ENCODE measurements around the gene NOS3.
"Not testable (repeated sequence)": the region's sequence is repeated elsewhere in the genome, so short reads cannot be mapped to it uniquely, and the experiment has no call there.

Gene NOS3

GRCh38 chr7:151019130-151019447, 28.3 kb downstream of the NOS3 start:
- no peak for DNase-seq

- no peak for DNase-seq
These were observed 29.4 kb downstream of the NOS3 start for GRCh38 chr7:151020231-151020630.

- DNase-seq: no peak
These were observed 32.4 kb downstream of the NOS3 start for GRCh38 chr7:151023232-151023631.

DNA sequence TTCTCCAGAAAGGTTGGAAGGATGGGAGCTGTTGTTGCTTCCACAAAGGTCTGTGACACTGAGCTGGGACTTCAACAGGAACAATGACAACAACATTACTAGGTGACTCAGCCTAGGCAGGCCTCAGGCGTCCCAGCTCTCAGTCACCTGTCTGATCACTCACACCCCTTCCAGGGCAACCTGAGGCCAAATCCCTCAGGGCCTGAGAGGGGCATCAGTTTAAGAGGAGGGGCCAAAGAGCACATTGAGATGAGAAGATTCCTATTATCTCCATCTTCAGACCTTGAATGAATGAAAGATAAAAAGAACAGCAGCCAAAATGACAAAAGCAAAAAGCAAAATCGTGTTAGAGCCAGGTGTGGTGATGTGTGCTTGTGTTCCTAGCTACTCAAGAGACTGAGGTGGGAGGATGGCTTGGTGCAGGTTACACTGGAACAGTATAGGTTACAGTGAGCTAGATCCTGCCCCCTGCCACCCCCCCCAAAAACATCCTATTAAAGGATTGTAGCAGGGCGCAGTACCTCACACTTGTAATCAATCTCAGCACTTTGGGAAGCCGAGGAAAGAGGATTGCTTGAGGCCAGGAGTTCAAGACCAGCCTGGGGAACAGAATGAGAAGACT, 33.7 kb downstream of the NOS3 start, which contains the start of gene ATG9B:
ATG9B (minus strand) TSS at position 60 of the 622 bp plus-strand sequence. CDS start 71 bp downstream, outside the sequence.
- no peak for DNase-seq

DNA sequence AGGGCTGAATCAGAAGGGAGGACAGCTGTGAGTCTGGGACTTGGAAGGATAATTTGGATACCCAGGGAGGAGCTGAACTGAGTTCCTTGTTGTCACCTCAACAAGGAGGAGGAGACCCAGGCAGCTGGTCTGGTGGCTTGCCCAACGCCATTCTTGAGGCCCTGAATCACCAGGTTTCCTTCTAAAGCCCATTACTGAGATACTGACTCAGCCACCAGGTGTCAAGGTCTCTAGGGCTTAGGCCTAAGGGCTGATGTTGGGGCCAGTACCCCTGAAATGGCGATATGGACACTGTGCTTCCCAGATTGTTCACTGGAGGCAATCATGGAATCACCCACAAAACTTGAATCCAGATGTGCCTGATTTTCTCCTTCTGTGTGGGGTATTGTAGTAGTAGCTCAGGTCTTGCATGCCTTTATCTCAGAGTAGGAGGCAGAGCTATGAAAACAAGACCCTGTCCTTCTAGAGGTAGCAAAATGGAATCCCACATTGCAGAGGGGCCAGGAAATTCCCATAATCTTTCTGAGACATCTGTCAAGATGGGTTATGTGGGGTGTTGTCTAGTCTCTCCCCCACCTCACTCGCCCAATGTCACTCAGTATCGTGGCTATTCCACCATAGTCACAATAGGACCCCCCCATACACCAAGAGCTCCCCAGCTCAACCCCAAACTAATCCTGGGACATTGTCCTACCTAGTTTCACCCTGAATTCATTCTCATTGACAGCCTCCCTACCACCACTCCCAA, 35.3 kb downstream of the NOS3 start:
- no peak for DNase-seq

DNA sequence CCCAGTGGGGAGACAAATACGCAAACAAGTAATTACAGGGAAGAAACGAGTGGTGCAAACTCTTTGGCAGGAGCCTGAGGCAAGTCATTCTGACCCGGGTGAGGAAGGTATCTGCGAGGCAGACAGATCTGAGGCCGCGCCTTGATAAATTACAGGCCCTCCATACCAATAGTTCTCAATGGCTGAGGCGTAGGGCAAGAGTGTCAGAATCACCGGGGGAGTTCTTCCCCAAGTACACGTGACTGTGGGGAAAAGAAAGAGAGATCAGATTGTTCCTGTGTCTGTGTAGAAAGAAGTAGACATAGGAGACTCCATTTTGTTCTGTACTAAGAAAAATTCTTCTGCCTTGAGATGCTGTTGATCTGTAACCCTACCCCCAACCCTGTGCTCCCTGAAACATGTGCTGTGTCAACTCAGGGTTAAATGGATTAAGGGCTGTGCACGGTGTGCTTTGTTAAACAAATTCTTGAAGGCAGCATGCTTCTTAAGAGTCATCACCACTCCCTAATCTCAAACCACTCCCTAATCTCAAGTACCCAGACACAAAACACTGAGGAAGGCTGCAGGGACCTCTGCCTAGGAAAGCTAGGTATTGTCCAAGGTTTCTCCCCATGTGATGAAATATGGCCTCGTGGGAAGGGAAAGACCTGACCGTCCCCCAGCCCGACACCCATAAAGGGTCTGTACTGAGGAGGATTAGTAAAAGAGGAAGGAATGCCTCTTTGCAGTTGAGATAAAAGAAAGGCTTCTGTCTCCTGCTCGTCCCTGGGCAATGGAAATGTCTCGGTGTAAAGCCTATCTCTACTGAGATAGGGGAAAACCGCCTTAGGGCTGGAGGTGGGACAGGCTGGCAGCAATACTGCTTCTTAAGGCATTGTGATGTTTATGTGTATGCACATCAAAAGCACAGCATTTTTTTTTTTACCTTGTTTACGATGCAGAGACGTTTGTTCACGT, 36.2 kb downstream of the NOS3 start:
- not testable (repeated sequence) for DNase-seq

DNA sequence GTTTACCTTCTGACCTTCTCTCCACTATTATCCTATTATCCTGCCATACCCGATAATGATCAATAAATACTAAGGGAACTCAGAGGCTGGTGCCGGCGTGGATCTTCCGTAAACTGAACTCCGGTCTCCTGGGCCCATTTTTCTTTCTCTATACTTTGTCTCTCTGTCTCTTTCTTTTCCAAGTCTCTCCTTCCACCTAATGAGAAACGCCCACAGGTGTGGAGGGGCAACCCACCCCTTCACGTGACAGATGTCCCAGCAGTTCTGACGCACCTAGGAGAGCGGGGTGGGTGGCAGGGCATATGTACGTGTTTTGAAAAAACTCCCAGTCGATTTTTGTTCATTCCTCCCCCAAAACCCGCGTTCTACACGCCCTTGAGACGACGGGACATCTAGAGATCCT, 36.9 kb downstream of the NOS3 start:
- not testable (repeated sequence) for DNase-seq

GRCh38 chr7:151028131-151028947, 37.5 kb downstream of the NOS3 start, which contains the start of gene ABCB8:
ABCB8 (plus strand) TSS chr7:151028450; CDS start chr7:151028516, 66 bp downstream.
- DNase-seq: peak; percentile 97

GRCh38 chr7:151028948-151029501, 38.2 kb downstream of the NOS3 start:
- no peak for DNase-seq

DNA sequence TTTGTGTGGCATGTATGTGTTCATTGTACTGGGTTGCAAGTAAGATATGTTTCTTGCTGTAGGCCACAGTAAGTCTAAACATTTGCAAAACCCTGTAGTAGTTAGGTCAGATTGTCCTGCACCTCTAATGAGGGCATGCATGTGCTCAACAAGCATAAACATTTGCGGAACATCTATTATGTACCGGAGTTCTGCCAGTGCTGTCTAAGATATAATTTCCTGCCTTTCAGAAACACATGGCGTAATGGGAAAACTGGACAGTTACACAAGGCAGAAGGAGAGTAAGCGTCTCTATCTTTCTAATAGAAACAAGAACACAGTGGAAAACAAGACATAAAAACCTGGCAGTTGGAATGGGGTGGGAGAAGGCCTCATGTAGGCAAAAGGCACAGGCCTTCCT, 40.2 kb downstream of the NOS3 start:
- DNase-seq: no peak

DNA sequence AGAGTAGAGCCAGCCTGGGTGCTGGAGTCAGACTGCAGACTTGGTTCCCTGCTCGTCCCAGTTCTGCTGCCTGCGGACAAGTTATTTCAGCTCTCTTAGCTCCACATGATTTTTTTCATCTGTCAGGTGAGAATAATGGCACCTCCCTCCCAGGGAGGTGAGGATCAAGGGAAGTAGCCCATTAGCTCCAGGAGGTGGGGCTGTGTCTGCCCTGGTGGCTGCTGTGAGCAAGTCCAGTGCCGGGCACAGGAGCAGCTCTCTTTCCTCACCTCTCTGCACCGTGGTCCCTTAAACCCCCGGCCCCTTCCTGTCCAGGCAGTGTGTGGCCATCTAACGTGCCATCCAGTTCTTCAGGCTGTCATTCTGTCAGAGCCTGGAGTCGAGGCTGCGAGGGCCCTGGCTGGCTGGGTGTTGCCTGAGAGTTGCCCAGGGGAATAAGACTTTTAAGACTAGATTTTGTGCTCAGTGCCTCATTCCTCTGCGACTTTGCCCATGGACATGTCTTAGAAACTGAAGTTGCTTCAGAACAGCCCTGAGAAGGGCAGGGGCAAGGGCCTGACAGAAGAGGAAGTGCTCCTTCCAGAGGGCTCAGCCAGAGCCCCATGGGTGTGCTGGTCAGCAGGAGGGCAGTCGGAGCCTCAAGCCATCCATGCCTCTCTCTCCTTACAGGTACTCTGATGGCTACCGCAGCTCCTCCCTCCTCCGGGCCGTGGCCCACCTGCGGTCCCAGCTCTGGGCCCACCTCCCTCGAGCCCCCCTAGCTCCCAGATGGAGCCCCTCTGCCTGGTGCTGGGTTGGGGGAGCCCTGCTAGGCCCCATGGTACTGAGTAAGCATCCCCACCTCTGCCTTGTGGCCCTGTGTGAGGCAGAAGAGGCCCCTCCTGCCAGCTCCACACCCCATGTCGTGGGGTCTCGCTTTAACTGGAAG, 42.4 kb downstream of the NOS3 start:
- no peak for DNase-seq

DNA sequence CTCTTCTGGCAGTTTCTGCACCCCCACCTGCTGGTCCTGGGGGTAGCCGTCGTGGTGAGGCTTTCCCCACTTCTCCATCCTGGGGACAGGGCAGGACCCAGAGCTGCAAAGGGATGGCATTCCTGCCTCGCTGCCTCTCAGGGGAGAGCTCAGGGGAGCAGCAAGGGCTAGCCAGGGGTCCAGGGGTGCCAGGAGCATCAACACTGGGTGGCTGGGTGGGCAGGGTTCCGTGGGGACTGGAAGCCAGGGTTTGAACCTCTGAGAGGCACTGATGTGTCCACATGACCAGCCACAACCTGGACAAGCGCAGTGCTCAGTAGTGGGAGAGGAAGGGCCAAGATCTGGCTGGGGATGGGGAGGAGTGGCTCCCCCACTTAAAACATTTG, 43.0 kb downstream of the NOS3 start:
- DNase-seq: no peak

DNA sequence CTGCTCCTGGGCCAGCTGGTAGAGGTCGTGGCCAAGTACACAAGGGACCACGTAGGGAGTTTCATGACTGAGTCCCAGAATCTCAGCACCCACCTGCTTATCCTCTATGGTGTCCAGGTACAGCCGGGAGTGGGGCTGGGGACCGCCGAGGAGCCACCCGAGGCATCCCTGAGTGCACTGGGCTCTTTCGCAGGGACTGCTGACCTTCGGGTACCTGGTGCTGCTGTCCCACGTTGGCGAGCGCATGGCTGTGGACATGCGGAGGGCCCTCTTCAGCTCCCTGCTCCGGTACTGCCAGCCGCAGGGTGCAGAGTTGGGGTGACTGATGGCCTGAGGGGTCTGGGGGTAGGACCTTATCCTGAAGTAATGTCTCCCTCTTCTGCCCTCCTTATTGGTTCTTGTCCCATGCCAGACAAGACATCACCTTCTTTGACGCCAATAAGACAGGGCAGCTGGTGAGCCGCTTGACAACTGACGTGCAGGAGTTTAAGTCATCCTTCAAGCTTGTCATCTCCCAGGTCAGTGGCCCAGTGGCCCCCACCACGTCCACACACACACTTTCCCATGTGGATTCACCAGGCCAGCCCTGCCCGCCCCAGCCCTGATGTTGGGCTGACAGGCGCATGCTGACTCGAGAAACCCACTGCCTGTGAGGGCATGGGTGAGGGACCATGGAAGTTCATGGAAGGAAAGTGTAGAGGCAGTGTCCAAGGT, 43.7 kb downstream of the NOS3 start:
- DNase-seq: no peak

- no peak for DNase-seq
These were observed 44.4 kb downstream of the NOS3 start for GRCh38 chr7:151035026-151035717.

DNA sequence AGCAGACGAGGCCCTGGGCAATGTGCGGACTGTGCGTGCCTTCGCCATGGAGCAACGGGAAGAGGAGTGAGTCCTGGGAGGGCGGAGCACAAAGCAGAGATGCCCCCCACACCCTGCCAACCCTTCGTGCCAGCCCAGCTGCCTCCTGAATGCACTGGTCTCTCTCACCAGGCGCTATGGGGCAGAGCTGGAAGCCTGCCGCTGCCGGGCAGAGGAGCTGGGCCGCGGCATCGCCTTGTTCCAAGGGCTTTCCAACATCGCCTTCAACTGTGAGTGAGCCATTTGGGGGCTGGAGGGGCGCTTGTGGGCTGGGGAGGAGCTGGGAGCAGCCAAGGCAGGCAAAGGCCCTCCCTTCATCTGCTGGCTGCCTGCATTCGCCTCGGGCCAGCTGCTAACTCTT, 45.1 kb downstream of the NOS3 start:
- DNase-seq: no peak

- DNase-seq: no peak
These were observed 48.4 kb downstream of the NOS3 start for GRCh38 chr7:151038951-151039849.

- DNase-seq: no peak
These were observed 49.2 kb downstream of the NOS3 start for GRCh38 chr7:151039850-151040548.
